Measurements from ENCODE around the gene MACROH2A1. TPM values are rescaled to one million over a fixed set of nuclear protein-coding genes. Genes with fewer than 3 reads are reported as not detected.

MACROH2A1 gene
- total and polyA plus RNA-seq, 5 experiments from 2014 or later, result 96.3 to 121 (median 101) TPM

- H3K36me3 Mint-ChIP-seq, result peaks cover 0 to 2% (median 2%) of the 10 kb centered on the region in 3 donors
- peaks cover 0 to 3% (median 0%) of the 10 kb centered on the region in 5 donors for H3K27me3 Mint-ChIP-seq
- peak overlapping the region in 5 of 10 donors; percentile 38 to 90 (median 57) for H3K27ac Mint-ChIP-seq
- H3K9me3 Mint-ChIP-seq, result peaks cover 0 to 8% (median 3%) of the 10 kb centered on the region in 9 donors
- POLR2A ChIA-PET, result no interaction called here
- no peak for DNase-seq
- H3K4me3 Mint-ChIP-seq, result peak overlapping the region in 9 of 10 donors; percentile 7 to 95 (median 90)
- peaks cover 11 to 37% (median 36%) of the 10 kb centered on the region in 4 donors for H3K4me1 Mint-ChIP-seq
- no peak for ATAC-seq
Observed at GRCh38 chr5:135400866-135401265, 1.8 kb upstream of the MACROH2A1 start.

GRCh38 chr5:135399794-135400542, 937 bp upstream of the MACROH2A1 start:
- Mint-ChIP-seq H3K27ac (peak overlapping the region; percentile 85 to 95 (median 91)), H3K4me3 (peak overlapping the region; percentile 86 to 95 (median 91)), H3K27me3 (peaks cover 0 to 1% (median 0%) of the 10 kb centered on the region in 5 donors), H3K9me3 (peaks cover 0 to 5% (median under 1%) of the 10 kb centered on the region in 9 donors), H3K4me1 (peaks cover 18 to 46% (median 45%) of the 10 kb centered on the region in 4 donors), H3K36me3 (peaks cover 0 to 2% (median under 1%) of the 10 kb centered on the region in 3 donors)
- POLR2A ChIA-PET, result no interaction called here
- DNase-seq, result no peak
- ATAC-seq, result no peak

- Mint-ChIP-seq H3K27me3 (no peaks in the 10 kb centered on the region), H3K4me3 (peak overlapping the region; percentile 85 to 92 (median 87)), H3K4me1 (peaks cover 22 to 62% (median 61%) of the 10 kb centered on the region in 4 donors), H3K27ac (peak overlapping the region; percentile 78 to 90 (median 86)), H3K9me3 (no peaks in the 10 kb centered on the region), H3K36me3 (peaks cover 0 to 3% (median 0%) of the 10 kb centered on the region in 3 donors)
- ATAC-seq (peak; percentile 40 to 59), DNase-seq (peak in 9 of 10 donors; percentile 13 to 72 (median 32))
- POLR2A ChIA-PET, result no interaction called here
Observed at GRCh38 chr5:135398160-135398854, 724 bp downstream of the MACROH2A1 start.

DNA sequence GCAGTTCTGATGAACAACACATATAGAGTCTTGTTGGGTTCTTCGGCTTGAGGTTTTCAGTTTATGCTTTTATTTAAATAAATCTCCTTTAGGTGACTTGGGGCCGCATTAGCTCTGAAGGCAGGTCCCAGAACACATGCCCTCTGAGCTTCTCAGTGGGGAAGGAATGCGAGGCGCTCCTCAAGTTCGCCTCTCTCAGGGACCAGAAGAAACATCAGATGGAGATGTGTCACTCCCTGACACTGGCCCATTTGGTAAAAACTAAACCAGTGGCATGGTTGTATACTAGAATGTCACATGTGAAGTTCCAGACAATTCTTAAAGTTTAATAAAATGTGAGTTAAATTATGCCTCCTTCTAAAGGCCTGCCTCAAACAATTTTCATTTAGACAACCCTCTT, 1.9 kb downstream of the MACROH2A1 start:
- Mint-ChIP-seq H3K36me3 (peaks cover 0 to 15% (median 0%) of the 10 kb centered on the region in 3 donors), H3K9me3 (no peaks in the 10 kb centered on the region), H3K4me3 (peak overlapping the region; percentile 58 to 92 (median 87)), H3K27ac (peak overlapping the region in 9 of 10 donors; percentile 18 to 89 (median 61)), H3K27me3 (no peaks in the 10 kb centered on the region), H3K4me1 (peaks cover 28 to 75% (median 73%) of the 10 kb centered on the region in 4 donors)
- POLR2A ChIA-PET, result no interaction called here
- ATAC-seq (no peak), DNase-seq (no peak)

DNA sequence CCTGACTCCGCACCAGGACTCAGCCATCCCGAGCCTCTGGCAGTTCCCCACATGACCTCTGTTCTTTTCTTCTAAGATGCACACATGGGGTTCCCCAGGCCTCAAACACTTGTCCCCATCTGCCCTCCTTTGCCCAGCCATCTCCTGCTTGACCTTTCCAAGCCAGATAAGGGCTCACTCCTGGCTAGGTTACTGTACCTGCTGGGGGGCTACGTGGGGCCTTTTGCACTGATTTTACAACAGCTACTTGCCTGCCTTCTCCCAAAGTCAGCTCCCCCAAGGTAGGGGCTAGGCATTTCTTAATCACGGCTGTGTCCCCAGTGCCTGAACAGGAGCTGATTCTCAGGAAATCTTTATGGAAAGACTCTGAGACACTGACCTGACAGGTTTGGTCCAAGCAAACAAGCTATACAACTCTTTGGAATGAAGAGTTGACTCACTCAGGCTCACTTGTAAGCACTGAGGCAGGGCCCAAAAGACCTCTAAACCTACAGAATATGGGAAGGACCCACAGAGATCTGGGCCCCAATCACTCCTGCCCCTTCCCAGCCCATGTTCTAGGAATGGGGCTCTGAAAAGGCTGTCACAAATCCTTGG, 2.5 kb downstream of the MACROH2A1 start:
- Mint-ChIP-seq H3K9me3 (no peaks in the 10 kb centered on the region), H3K4me3 (peak overlapping the region in 7 of 10 donors; percentile 6 to 92 (median 86)), H3K27ac (peak overlapping the region in 2 of 10 donors; percentile 37 to 78), H3K4me1 (peaks cover 33 to 80% (median 78%) of the 10 kb centered on the region in 4 donors), H3K36me3 (peaks cover 0 to 19% (median 0%) of the 10 kb centered on the region in 3 donors), H3K27me3 (no peaks in the 10 kb centered on the region)
- POLR2A ChIA-PET, result no interaction called here
- DNase-seq (no peak), ATAC-seq (no peak)

- peaks cover 0 to 19% (median 0%) of the 10 kb centered on the region in 3 donors for H3K36me3 Mint-ChIP-seq
- peaks cover 36 to 86% (median 83%) of the 10 kb centered on the region in 4 donors for H3K4me1 Mint-ChIP-seq
- no peaks in the 10 kb centered on the region for H3K27me3 Mint-ChIP-seq
- peak overlapping the region in 5 of 10 donors; percentile 5 to 51 (median 27) for H3K4me3 Mint-ChIP-seq
- peak overlapping the region in 4 of 10 donors; percentile 1 to 72 (median 10) for H3K27ac Mint-ChIP-seq
- no peak for DNase-seq
- no peaks in the 10 kb centered on the region for H3K9me3 Mint-ChIP-seq
- POLR2A ChIA-PET, result no interaction called here
- ATAC-seq, result no peak
Observed at GRCh38 chr5:135395866-135396265, 3.2 kb downstream of the MACROH2A1 start.

DNA sequence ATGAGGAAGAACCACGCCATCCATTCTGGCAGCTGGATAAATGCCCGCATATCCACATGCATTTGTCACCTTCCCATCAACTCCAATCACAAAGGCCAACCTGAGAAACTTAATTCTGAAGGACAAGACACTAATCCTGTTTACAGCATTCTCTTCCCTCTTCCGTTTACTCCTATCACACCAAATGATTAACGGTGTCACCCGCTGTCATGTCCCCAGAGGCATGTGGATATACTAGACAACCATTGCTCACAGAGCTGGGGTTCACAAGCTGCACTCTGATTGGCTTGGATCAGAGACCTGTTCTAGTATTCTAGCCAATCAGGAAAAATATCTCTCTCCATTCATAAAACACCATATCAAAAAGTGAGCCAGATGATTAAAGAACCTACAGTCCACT, 3.6 kb downstream of the MACROH2A1 start:
- POLR2A ChIA-PET, result no interaction called here
- Mint-ChIP-seq H3K4me3 (peak overlapping the region in 6 of 10 donors; percentile 3 to 44 (median 16)), H3K27ac (peak overlapping the region in 3 of 10 donors; percentile 1 to 48 (median 1))

GRCh38 chr5:135394095-135394494, 4.9 kb downstream of the MACROH2A1 start:
- ATAC-seq, result no peak
- H3K4me3 Mint-ChIP-seq, result peak overlapping the region in 1 of 10 donors; percentile 2

More for the DNA sequence above, 3.6 kb downstream of the MACROH2A1 start:
- peaks cover 38 to 87% (median 85%) of the 10 kb centered on the region in 4 donors for H3K4me1 Mint-ChIP-seq
- H3K27me3 Mint-ChIP-seq, result no peaks in the 10 kb centered on the region
- peaks cover 0 to 21% (median 0%) of the 10 kb centered on the region in 3 donors for H3K36me3 Mint-ChIP-seq
- no peaks in the 10 kb centered on the region for H3K9me3 Mint-ChIP-seq
- DNase-seq (no peak), ATAC-seq (no peak)

GRCh38 chr5:135393691-135394090, 5.3 kb downstream of the MACROH2A1 start:
- peaks cover 0 to 33% (median 3%) of the 10 kb centered on the region in 3 donors for H3K36me3 Mint-ChIP-seq
- peak overlapping the region in 2 of 10 donors; percentile 0 to 71 for H3K27ac Mint-ChIP-seq
- DNase-seq (no peak), ATAC-seq (no peak)
- no peak overlapping the region for H3K4me3 Mint-ChIP-seq
- H3K9me3 Mint-ChIP-seq, result no peaks in the 10 kb centered on the region
- H3K27me3 Mint-ChIP-seq, result no peaks in the 10 kb centered on the region
- peaks cover 40 to 94% (median 90%) of the 10 kb centered on the region in 4 donors for H3K4me1 Mint-ChIP-seq
- POLR2A ChIA-PET, result interaction anchor here (1.3 kb wide), 1 partner anchor 9 kb away, joined by 3 read pairs; no protein-coding TSS in a partner anchor

More at GRCh38 chr5:135394095-135394494, 4.9 kb downstream of the MACROH2A1 start:
- no peaks in the 10 kb centered on the region for H3K9me3 Mint-ChIP-seq
- H3K4me1 Mint-ChIP-seq, result peaks cover 40 to 90% (median 88%) of the 10 kb centered on the region in 4 donors
- no peak for DNase-seq
- POLR2A ChIA-PET, result interaction anchor here (1.3 kb wide), 1 partner anchor 10 kb away, joined by 3 read pairs; no protein-coding TSS in a partner anchor
- peaks cover 0 to 29% (median 0%) of the 10 kb centered on the region in 3 donors for H3K36me3 Mint-ChIP-seq
- H3K27ac Mint-ChIP-seq, result peak overlapping the region in 3 of 10 donors; percentile 0 to 48 (median 35)
- H3K27me3 Mint-ChIP-seq, result no peaks in the 10 kb centered on the region

DNA sequence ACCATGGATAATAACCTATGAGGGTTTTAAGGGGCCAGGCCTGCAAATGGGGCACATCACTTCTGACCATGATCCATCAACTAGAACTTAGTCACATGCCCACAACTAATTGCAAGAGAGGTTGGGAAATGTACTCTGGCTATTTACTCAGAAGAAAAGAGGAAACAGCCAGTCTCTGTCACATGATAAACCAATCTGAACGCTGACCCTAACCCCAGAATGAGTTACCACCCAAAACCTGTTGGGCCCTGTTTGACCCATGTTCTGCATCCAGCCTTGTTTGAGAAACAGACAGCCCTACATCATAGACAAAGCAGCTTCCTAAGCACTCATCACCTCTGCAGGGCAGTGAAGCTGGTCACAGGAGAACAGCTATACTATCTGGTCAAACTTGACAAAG, 5.8 kb downstream of the MACROH2A1 start:
- Mint-ChIP-seq H3K4me3 (peak overlapping the region in 1 of 10 donors; percentile 30), H3K27me3 (no peaks in the 10 kb centered on the region), H3K27ac (peak overlapping the region in 3 of 10 donors; percentile 22 to 71 (median 32)), H3K4me1 (peaks cover 42 to 96% (median 93%) of the 10 kb centered on the region in 4 donors), H3K36me3 (peaks cover 4 to 38% (median 7%) of the 10 kb centered on the region in 3 donors), H3K9me3 (no peaks in the 10 kb centered on the region)
- DNase-seq (no peak), ATAC-seq (no peak)
- POLR2A ChIA-PET, result interaction anchor here (1.3 kb wide), 1 partner anchor 9 kb away, joined by 3 read pairs; no protein-coding TSS in a partner anchor

DNA sequence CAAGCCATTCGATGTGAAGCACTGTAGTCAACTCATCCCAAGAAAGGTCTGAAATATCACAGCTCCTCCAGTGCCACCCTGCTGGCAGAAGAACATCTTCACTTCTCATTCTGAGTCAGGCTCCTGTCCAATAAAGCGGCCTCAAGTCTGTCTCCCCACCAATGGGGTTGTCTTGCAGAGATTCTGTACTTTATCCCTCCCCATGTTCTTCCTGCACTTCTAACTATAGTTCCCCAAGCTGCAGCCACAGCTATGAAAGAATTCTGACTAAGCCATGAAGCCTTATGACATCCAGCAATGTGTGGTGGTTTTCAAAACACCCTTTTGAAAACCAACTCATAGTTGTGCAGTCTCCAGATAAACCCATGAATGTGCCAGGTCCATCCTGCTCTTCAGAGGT, 6.8 kb downstream of the MACROH2A1 start:
- Mint-ChIP-seq H3K36me3 (peaks cover 6 to 47% (median 9%) of the 10 kb centered on the region in 3 donors), H3K9me3 (no peaks in the 10 kb centered on the region), H3K27ac (peak overlapping the region in 3 of 10 donors; percentile 33 to 71 (median 46))

DNA sequence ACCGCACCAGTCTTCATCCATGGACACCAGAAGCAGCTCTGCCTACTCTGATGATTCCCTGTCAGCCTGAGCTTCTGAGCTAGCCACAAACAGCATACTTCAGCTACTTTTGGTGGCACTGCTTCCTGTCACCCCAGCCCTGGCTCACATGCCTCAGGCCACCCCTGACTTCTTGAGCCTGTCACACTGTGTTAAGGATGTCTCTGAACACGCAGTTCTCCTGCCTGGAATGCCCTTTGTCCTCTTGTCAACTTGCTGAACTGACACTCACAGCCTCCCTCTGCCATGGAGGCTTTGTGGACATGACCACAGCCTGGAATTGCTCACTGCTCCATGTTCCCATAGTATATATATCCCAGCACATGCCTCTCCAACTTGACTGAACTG, 7.2 kb downstream of the MACROH2A1 start:
- POLR2A ChIA-PET, result no interaction called here
- H3K9me3 Mint-ChIP-seq, result no peaks in the 10 kb centered on the region
- peaks cover 6 to 51% (median 9%) of the 10 kb centered on the region in 3 donors for H3K36me3 Mint-ChIP-seq

More for the DNA sequence above, 6.8 kb downstream of the MACROH2A1 start:
- H3K4me1 Mint-ChIP-seq, result peaks cover 43 to 96% (median 91%) of the 10 kb centered on the region in 4 donors
- POLR2A ChIA-PET, result no interaction called here
- no peak for DNase-seq
- no peaks in the 10 kb centered on the region for H3K27me3 Mint-ChIP-seq
- no peak for ATAC-seq
- peak overlapping the region in 2 of 10 donors; percentile 16 to 49 for H3K4me3 Mint-ChIP-seq

More for the DNA sequence above, 7.2 kb downstream of the MACROH2A1 start:
- Mint-ChIP-seq H3K4me3 (peak overlapping the region in 1 of 10 donors; percentile 49), H3K27me3 (no peaks in the 10 kb centered on the region), H3K27ac (peak overlapping the region in 6 of 10 donors; percentile 8 to 72 (median 44)), H3K4me1 (peaks cover 44 to 96% (median 91%) of the 10 kb centered on the region in 4 donors)
- DNase-seq (no peak), ATAC-seq (no peak)
